K562 (cell line): ENCODE data around the gene MEX3D. TPM values are rescaled to one million over a fixed set of nuclear protein-coding genes. Genes with fewer than 3 reads are reported as not detected.

Experiments
- E2F8 ChIP-seq: fragments of 450-650 bp; IDR thresholded peaks from 2 replicates; pipeline ENCODE4 v1.7.1; 2018; ENCODE audit warnings: mild to moderate bottlenecking, low read depth; ENCODE audit not compliant: partially characterized antibody
- FIP1L1 ChIP-seq: fragments of 200-400 bp; formaldehyde crosslinking; IDR thresholded peaks from 2 replicates; pipeline ENCODE4 v1.6.1; 2018; ENCODE audit warnings: mild to moderate bottlenecking, low read depth, low read length; ENCODE audit not compliant: poor library complexity, severe bottlenecking
- ILF3 ChIP-seq: fragments of 450-650 bp; IDR thresholded peaks from 2 replicates; pipeline ENCODE4 v1.6.1; 2018; ENCODE audit warnings: antibody characterized with exemption, mild to moderate bottlenecking, moderate library complexity, borderline replicate concordance
- KLF10 ChIP-seq: fragments of 250-450 bp; sonication (Bioruptor Pico); IDR thresholded peaks from 2 replicates; pipeline ENCODE4 v1.6.1; 2021; ENCODE audit warnings: matching md5 sums
- PTBP1 ChIP-seq: fragments of 200-400 bp; formaldehyde crosslinking; IDR thresholded peaks from 2 replicates; pipeline ENCODE4 v1.6.1; 2017; ENCODE audit warnings: low read depth, low read length
- RBM25 ChIP-seq: fragments of 200-400 bp; formaldehyde crosslinking; IDR thresholded peaks from 2 replicates; pipeline ENCODE4 v1.6.1; 2018; ENCODE audit warnings: low read length, low read depth, moderate library complexity; ENCODE audit not compliant: severe bottlenecking
- RCOR1 ChIP-seq, 2 experiments: IDR thresholded peaks; 2 replicates each; pipeline ENCODE4 v1.6.1; 2012; ENCODE audit warnings: low read depth in 2 of 2, low read length in 2 of 2, borderline replicate concordance in 1 of 2, improper control_type of control experiment in 1 of 2
- THRAP3 ChIP-seq: fragments of 450-650 bp; IDR thresholded peaks from 2 replicates; pipeline ENCODE4 v1.6.1; 2016; ENCODE audit warnings: mild to moderate bottlenecking, inconsistent platforms, borderline replicate concordance
- polyA plus RNA-seq, 8 experiments: library from polyadenylated mRNA; depleted of rRNA in 4 of 8; stranded (reverse) in 5 of 8; unstranded in 3 of 8; fragments of >200 nt; fragmentation: Nextera tagmentation in 2 of 8; fragmentation: Illumina TruSeq in 1 of 8; extraction: Ambion mirVana in 2 of 8; extraction: Trizol in 1 of 8; gene quantifications; 2 replicates each; pipeline versions ENCODE4 v1.2.1 to v1.2.3, GENCODE V29; 2011 to 2014; ENCODE audit warnings: inconsistent platforms in 1 of 8, missing spikeins in 1 of 8
- total RNA-seq, 7 experiments: library from RNA; depleted of rRNA in 6 of 7; stranded (reverse); fragments of >200 nt in 6 of 7; fragmentation: Illumina TruSeq in 2 of 7; extraction: Trizol in 2 of 7; gene quantifications; 2 replicates each; pipeline versions ENCODE4 v1.2.1 to v1.2.3, GENCODE V29; 2011 to 2021; ENCODE audit warnings: low replicate concordance in 1 of 7
- TF ChIP-seq, protein P1 (sequence below): IDR thresholded peaks from 3 replicates; pipeline ENCODE4 v1.6.1; 2011; ENCODE audit warnings: borderline replicate concordance, mild to moderate bottlenecking, moderate library complexity; ENCODE audit not compliant: insufficient read length; ENCODE audit errors: extremely low read depth
- TF ChIP-seq, protein P2 (sequence below): fragments of 250-450 bp; sonication (Bioruptor Pico); IDR thresholded peaks from 2 replicates; pipeline ENCODE4 v1.8.0; 2022; ENCODE audit warnings: inconsistent platforms

The MEX3D gene
- total and polyA plus RNA-seq, 9 of the 15 experiments (the other 6 are each of a cell fraction or from before 2014, with no cell fraction given): 1.7 to 39.3 (median 5.7) TPM

- TF ChIP-seq, protein P1, sequence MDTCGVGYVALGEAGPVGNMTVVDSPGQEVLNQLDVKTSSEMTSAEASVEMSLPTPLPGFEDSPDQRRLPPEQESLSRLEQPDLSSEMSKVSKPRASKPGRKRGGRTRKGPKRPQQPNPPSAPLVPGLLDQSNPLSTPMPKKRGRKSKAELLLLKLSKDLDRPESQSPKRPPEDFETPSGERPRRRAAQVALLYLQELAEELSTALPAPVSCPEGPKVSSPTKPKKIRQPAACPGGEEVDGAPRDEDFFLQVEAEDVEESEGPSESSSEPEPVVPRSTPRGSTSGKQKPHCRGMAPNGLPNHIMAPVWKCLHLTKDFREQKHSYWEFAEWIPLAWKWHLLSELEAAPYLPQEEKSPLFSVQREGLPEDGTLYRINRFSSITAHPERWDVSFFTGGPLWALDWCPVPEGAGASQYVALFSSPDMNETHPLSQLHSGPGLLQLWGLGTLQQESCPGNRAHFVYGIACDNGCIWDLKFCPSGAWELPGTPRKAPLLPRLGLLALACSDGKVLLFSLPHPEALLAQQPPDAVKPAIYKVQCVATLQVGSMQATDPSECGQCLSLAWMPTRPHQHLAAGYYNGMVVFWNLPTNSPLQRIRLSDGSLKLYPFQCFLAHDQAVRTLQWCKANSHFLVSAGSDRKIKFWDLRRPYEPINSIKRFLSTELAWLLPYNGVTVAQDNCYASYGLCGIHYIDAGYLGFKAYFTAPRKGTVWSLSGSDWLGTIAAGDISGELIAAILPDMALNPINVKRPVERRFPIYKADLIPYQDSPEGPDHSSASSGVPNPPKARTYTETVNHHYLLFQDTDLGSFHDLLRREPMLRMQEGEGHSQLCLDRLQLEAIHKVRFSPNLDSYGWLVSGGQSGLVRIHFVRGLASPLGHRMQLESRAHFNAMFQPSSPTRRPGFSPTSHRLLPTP: peak; percentile 72
- TF ChIP-seq ILF3 (no peak), THRAP3 (0 out of 2 replicates have a peak, but pooled peaks have one; percentile 22), E2F8 (peak; percentile 21), FIP1L1 (no peak), PTBP1 (peak; percentile 98), KLF10 (no peak), RCOR1 (IDR thresholded peaks at IDR 0.05; ENCODE audit: borderline replicate concordance in 1 of 2, low read depth in 2 of 2, low read length in 2 of 2) (peak in 1 of 2 experiments; percentile 89; a peak in 2 of 4 replicates), RBM25 (peak; percentile 93)
- TF ChIP-seq, protein P2, sequence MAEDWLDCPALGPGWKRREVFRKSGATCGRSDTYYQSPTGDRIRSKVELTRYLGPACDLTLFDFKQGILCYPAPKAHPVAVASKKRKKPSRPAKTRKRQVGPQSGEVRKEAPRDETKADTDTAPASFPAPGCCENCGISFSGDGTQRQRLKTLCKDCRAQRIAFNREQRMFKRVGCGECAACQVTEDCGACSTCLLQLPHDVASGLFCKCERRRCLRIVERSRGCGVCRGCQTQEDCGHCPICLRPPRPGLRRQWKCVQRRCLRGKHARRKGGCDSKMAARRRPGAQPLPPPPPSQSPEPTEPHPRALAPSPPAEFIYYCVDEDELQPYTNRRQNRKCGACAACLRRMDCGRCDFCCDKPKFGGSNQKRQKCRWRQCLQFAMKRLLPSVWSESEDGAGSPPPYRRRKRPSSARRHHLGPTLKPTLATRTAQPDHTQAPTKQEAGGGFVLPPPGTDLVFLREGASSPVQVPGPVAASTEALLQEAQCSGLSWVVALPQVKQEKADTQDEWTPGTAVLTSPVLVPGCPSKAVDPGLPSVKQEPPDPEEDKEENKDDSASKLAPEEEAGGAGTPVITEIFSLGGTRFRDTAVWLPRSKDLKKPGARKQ (CRISPR knock-in tag): no peak
Measured at GRCh38 chr19:1606138-1606651, 38.1 kb upstream of the MEX3D start (continued).
